NCI-H1436 treated with DMSO at 0.1 percent for 48 hours (cell line): Measurements from ENCODE around the gene SMAD4.

Source experiments
- DNase-seq: peaks from one replicate; lab custom pipeline; 2025; lab: John Stamatoyannopoulos, UW

SMAD4 gene

DNA sequence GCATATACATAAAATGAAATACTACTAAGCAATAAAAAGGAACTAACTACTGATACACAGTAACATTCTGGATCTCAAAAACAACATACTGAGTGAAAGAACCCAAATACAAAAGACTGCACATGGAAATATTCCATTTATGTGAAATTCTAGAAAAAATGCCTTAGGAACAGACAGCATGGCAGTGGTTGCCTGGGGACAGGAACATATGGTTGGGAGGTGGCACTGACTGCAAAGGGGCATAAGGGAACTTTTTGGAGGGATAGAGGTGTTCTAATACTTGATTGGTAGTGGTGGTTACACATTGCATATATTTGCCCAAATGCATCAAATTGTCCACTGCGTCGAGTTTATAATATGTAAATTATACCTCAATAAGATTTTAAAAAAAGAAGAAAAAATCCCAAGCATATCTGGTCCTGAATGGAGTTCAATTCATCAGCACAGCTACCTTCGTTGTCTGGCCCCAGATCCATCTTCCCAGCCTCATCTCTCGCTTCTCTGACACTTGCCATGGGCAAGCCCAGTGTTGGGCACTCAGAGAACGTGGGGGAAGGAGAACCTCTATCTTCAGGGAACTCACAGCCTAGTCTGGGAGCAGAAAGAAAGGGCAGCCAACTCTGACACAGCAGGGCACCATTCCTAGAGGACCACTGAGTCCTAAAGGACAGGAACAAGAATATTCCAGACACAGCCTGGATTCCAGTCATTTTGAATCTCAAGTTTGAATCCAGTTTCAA lies 8.6 kb upstream of the SMAD4 start:
- no peak for DNase-seq

DNA sequence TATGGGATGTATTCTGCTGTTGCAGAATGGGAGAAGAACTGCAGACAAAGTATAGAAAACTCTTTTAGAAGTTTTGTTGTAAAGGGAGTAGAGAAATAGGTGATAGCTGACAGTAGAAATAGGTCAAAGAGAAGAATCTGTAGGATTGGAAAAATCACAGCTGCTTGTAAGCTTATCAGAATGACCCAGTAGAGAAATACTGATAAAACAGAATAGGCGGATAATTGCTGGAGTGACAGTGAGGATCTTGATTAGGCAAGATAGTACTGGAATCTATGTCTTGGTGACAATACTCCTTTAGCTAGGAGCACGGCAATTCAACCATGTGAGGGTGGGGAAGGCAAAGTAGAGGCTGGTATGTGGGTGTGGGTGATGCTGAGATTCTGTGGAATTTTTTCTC lies 4.5 kb upstream of the SMAD4 start:
- DNase-seq, result no peak

DNA sequence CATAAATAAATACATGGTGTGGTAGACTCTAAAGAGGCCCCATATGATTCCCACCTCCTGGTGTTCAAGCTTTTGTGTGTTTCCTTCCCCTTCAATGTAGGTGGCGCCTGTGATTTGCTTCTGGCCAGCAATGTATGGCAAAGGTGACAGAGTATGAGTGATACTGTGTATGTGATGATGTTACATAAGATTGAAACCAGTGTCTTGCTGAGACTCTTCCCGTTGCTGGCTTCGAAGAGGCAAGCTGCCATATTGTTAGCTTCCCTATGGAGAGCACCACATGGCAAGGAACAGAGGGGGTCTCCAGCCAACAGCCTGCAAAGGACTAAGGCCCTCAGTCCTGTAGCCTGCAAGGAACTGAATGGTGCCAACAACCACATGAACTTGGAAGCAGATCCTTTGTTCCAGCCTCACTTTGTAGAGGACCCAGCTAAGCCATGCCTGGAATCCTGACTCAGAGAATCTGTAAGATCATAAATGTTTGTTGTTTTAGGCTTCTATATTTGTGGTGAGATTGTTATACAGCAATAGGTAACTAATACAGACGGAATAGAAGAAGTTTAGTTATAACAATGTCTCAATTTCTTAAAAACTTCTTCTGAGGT lies 1.7 kb upstream of the SMAD4 start:
- no peak for DNase-seq

DNA sequence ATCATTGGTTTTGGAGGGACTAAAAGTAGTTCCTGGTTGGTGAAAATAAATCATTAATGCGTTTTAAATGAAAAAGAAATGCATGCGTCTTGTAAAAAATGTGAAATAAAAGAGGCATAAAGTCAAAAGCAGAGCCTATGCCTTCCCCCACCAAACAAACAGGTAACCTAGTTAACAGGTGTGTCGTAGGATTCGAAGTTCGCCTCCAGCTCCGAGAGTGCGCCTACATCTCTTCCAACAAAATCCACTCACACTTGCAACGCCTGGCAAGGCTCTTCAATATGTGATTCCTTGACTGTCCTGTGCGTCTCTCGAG lies 677 bp upstream of the SMAD4 start:
- DNase-seq, result no peak

DNA sequence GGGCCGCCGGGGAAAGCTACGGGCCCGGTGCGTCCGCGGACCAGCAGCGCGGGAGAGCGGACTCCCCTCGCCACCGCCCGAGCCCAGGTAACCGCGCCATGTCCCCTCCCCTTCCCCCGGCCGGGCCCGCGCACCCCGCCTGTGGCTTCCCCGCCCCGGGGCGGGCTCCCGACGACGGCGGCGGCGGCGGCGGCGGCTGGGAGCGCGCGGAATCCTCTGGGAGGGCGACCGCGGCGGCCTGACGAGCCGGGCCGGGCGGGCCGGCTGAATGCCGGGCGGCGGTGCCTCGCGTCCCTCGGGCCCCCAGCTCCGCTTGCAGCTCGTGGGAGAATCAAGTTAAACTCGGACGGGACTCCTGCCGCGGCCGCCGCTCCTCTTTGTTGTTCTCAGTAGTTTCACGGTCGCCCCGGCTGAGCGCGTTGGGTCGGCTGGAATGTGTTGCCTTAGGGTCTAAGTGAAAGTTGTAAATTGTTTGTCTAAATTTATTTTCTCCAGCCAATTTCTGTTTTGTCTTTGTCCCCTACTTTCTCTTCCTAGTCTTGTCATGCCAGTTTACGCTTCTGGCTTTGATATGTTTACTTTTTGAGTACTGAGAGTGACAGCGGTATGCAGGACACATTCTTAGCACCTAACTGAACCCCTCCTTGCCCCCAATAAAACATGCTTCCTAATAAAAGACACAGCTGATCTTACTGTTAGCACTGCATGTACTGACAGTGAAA lies 685 bp downstream of the SMAD4 start:
- DNase-seq, result no peak

DNA sequence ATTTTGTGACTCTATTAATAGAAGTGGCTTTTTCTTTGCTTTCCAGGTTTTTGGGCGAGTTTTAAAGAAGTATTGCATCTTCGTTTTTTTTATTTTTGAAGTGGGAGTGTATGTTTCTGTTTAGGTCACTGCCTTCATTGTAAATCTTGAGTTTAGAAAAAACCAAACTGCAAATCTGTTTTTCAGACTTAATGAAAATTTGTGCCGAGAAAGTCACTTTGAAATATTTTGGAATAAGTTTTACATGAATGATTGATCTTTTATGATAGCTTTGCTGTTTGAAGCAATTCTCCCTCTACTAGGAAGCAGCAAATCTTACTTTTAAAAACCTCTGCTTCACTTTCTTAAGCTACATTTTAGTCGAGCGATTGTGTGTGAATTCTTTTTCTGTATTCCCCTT lies 2.2 kb downstream of the SMAD4 start:
- no peak for DNase-seq

DNA sequence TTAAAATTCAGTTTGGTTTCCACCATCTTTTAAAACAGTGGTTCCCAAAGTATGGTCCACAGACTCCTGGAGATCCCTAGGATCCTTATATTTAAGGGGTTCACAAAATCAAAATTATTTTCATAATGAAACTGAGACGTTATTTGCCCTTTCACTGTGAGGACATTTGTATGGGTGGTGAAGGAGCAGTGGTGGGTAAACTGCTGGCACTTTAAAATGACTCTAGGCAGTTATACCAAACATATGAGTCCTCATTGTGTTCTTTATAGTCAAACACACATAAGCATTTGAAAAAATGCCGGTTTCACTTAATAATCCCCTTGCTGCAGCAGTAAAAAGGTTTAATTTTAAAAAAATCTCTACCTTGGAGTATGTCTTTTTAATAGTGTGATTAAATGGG lies 7.2 kb downstream of the SMAD4 start:
- no peak for DNase-seq

DNA sequence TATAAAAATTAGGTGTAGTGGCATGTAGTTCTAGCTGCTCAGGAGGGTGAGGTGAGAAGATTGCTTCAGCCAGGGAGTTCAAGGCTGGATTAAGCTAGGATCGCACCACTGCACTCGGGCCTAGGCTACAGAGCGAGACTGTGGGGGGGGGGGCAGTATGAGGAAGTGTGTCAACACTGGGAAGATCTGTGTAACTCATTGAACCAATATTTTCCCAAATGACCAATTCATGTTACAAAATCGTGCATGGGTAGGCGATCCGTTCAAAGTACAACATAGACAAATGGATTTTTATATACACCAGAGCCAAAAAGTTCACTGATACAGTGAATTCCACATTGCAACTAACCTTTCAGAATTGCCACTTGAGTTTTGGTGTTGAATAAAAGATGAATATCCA lies 8.1 kb downstream of the SMAD4 start:
- no peak for DNase-seq

DNA sequence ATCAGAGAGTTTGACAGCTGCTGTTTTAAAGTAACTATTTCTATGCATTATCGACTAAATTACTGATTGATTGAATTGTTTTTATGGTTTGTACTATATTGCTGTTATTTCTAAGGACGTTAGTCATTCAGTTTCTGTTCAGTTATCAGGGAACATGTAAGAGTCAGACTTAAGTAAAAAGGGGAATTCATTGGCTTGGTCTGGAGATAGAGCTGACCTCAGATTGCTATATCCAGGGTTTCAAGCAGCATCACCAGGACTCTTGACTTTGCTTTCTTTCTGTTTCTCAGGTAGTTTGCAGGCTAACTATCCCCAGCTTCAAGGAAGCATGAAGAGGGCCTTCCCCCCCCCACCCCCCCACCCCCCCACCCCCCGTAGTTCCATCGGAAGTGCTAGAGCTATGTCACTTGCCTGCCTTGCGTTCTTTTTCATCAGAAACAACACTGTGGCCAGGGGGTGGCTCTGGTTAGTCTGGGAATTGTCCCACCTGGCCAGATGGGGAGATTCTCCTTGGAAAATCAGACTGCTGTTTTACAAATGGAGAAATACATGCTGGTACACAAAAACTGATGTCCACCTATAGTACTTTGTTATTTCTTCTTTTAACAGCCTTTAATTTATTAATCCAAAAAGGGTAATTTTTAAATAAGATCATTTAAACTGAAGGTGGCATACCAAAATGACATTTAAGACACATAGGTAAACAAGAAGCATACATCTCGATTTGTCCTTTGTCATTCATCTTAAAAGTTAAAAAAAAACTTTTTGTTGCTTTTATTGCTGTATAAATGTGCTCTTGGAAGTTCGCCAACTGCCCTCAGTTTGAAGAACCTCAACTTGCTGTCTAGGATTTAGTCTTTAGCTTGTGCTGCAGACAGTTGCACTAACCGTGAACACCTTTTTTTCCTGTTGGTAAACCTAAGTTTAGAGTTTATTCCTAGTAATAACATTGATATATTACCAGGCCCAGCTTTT lies 9.4 kb downstream of the SMAD4 start:
- DNase-seq, result no peak

DNA sequence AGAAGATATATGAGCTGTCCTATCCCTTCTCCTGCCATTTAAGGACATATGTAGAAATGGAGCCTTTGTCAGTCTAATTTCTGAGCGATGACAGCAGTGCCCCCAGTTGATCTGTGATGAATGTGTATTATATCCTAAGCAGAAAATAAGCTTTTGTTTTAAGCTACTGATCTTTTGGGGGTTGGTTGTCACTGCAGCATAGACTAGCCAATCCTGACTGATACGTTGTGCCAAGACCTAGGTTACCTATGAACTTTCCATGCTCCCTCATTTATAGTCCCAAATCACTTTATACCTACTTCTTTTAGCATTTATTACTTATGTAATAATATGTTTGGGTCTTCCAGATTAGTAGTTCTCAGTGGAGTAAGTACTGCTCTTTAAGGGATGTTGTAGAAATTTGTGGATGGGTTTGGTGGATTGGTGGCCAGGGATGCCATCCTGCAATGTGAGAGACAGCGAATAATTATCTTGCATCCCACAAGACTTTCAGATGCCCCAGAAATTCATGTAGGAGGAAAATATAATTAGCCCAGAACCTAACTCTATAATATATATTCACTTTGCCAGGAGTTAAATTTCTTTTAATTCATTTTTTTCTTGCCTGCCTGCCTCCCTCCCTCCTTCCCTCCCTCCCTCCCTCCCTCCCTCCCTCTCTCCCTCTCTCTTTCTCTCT lies 11.8 kb downstream of the SMAD4 start:
- DNase-seq, result no peak

DNA sequence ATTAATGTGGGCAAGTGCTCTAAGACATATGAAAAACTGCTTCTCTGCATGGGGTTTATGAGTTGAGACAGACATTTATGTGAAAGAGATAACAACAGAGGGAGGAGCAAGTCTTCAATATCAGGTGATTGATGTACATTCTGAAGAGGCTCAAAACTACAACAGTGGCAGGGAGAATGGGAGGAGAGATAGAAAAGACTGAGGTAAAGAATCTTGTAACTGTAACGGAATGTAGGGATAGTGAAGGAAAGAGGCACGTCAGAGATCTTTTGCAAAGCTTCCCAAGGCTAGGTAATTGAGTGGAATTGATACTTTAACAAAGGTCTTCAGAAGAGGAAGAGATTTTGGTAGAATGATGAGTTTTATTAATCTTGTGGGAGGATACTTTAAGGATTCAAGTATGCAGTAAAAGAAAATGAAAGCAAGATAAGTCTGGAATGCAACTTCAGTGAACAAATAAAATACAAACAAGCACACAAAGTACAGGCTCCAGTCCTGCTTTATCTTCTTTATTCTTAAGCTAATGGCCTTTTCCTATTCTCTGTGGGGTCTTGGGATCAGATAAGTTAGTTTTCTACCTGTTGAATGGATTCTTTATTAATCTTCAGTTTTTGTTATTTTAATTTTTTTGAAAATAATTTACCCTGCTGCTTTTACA lies 15.0 kb downstream of the SMAD4 start:
- DNase-seq, result no peak

DNA sequence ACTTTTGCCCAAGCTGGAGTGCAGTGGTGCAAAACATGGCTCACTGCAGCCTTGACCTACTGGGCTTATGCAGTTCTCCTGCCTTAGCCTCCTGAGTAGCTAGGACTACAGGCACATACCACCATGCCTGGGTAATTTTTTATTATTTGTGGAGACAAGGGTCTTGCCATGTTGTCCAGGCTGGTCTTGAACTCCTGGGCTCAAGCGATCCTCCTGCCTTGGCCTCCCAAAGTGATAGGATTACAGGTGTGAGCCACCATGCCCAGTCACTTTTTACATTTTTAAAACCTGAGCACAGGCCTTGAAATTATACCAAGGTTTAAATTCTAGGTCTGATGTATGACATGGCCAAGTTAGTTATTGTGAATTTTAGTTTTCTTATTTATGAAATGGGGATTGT lies 18.2 kb downstream of the SMAD4 start:
- no peak for DNase-seq

DNA sequence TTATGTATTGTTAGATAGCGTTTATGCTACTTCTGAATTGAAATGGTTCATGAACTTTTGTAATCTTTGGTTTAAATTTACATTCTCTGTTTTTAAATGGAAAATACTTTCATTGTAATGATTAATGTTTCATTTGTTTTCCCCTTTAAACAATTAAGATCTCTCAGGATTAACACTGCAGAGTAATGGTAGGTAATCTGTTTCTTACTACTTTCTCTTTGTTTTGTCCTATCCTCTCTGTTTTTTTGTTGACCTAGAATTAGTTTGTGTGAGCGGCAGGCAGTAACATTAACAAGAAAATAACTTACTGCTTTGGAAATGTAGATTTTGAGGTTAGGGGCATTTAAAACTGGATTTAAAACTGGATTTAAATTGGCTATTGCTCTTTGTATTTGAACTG lies 19.1 kb downstream of the SMAD4 start:
- no peak for DNase-seq

DNA sequence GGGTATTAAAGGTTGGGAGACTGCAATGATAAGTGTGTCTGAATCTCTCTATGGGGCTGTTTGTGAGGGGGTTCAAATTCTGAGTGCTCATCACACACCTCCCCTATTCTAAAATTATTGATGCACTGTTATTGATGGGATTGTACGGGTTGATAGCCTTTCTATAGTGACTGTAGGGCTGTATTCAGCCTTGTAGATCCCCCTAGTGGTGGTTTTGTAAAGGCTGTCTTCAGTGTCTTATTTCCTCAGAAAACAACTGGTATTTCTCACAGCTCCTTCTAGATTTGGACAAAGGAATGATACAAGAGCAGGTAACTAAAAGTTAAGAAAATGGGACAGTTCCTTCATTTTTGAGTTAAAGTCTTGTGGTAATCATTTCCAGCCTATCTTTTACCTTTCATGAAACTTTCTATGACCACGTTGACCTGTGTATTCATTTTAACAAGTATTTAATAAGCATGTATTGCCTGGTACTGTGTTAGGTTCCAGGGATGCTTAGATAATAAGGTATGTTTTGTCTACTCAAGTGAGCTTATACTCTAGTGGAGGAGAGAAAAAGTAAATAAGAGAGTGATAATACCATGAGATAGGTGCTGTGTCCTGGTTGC lies 21.2 kb downstream of the SMAD4 start:
- no peak for DNase-seq

DNA sequence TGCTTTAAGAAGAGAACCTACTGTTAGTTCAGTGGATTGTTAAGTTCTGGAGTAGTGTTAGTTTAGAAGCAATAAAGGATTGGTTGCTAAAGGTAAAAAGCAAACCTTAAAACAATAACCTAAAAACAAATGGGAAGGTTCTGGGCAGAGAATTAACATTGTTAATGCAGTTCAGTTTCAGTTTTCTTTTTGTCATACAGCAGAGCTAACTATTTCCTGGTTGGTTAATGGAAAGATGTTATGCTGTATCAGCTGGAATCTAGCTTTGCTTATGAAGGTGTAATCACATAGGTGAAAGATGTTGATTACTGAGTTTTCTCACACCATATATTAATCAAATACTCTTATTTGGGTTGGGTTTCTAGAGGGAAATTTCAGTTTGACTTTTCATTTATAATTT lies 23.8 kb downstream of the SMAD4 start:
- no peak for DNase-seq

DNA sequence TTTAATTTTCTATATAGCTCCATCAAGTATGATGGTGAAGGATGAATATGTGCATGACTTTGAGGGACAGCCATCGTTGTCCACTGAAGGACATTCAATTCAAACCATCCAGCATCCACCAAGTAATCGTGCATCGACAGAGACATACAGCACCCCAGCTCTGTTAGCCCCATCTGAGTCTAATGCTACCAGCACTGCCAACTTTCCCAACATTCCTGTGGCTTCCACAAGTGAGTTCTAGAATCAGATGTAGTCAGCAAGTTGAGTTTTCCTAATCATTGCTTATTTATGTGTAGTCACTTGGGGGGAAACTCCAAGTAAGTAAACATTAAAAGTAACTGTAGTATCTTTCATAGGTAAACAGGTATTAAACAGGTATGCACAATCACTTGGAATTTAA lies 24.8 kb downstream of the SMAD4 start:
- no peak for DNase-seq

DNA sequence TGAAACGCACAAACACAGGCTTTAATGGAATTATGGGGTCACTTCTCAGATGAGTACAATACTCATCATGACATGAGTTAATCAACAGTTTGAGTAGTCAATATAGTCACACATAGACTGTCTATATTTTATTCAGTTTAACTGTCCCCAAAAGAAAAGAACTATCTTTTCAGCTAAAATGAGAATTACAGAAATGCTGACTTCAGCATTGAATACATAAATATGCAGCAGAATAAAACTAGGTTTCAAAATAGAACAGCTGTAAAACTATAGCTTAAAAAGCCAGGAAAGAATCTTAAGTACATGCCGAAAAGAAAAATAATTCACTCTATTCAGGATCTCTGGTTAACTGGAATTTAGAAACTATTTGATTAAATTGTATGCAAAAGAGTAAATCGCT lies 30.0 kb downstream of the SMAD4 start:
- no peak for DNase-seq

DNA sequence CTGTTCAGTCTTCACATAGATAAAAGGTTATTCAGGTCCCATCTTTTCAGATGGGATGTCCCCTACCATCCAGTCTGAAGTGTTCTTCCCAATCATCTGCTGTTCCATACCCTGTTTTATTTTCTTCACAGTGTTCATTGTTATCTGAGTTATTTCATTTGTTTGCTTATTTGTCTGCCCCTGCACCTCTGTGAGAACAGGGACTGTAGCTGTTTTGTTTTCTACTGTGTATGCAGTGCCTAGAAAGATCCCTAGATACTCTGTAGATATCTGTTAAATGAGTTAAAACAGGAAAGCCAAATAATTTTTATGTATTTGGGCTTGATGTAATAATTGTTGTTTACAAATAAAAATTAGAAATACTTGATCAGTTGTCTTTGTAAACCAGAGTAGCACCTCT lies 34.2 kb downstream of the SMAD4 start:
- no peak for DNase-seq

DNA sequence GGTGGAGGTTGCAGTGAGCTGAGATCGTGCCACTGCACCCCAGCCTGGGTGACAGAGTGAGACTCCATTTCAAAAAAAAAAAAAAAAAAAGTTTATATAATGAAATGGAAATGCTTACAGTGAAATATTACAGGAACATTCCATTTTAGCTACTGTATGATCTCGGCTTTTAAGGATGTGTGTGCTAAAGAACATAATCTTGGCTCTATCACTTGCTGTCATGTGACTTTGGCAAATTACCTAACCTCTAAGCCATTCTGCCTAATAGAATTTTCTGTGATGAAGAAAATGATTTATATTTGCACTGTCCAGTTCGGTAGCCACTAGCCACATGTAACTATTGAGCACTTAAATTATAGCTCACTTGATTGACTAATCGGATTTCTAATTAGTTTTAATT lies 36.3 kb downstream of the SMAD4 start:
- no peak for DNase-seq

DNA sequence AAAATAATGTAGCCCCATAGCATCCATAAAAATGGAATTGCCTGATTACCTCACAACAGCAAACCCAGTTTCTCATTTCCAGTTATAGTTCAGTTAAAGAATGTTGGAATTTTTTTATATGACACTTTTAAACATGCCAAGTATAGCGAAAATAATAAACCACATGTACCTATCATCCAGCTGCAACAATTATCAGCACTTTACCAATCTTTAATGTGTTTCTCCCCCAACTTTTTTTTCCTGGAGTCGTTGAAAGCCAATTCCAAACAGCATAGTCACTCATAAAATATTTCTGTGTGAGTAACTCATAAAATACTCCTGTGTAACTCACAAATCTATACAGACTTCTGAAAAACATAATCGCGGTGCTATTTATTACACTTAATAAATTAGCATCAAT lies 38.1 kb downstream of the SMAD4 start:
- no peak for DNase-seq

DNA sequence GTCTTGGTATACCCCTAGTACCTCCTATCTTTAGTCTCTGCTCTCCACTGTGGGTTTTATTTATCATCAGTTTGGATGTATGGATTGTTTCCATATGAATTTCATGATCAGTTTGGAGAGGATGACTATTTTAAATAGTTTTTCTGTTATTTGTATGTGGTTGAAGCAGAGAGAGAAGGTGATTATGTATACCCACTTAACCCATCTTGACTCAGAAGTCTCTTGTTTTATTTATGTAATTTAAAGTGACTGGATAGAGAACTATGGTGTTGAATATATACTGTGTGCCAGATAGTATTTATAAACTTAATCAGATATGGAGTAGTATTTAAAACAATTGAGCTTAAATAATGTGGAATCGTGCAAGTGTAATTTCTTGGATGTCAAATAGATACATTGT lies 39.9 kb downstream of the SMAD4 start:
- no peak for DNase-seq
